PFSK-1 (cell line): Measurements from ENCODE around the gene KIF27.

Source experiments
- FOXP2 ChIP-seq: optimal IDR thresholded peaks from 2 replicates; pipeline ENCODE3; 2011; ENCODE audit warnings: borderline replicate concordance, control low read depth, inconsistent platforms; ENCODE audit not compliant: insufficient read depth; ENCODE audit errors: extremely low read length, extremely low read depth
- POLR2AphosphoS5 ChIP-seq: IDR thresholded peaks from 2 replicates; pipeline ENCODE4 v1.6.1; 2012; ENCODE audit warnings: low read depth, mild to moderate bottlenecking, control low read depth, low read length, moderate library complexity
- SIN3A ChIP-seq: IDR thresholded peaks from 2 replicates; pipeline ENCODE4 v1.6.1; 2012; ENCODE audit warnings: mild to moderate bottlenecking, low read length, moderate library complexity, borderline replicate concordance; ENCODE audit not compliant: insufficient read depth
- TAF1 ChIP-seq: IDR thresholded peaks from 2 replicates; pipeline ENCODE4 v1.6.1; 2012; ENCODE audit warnings: low read length, control low read depth, borderline replicate concordance; ENCODE audit not compliant: insufficient read depth
- TF ChIP-seq, protein P1 (sequence below), 2 experiments: IDR thresholded peaks; 2 replicates each; pipeline versions ENCODE4 v1.6.1 to v1.8.0; 2011 to 2012; ENCODE audit warnings: low read depth in 2 of 2, low read length in 2 of 2, control low read depth in 1 of 2, inconsistent platforms in 1 of 2, mild to moderate bottlenecking in 1 of 2, moderate library complexity in 1 of 2; ENCODE audit not compliant: insufficient read depth in 1 of 2

DNA sequence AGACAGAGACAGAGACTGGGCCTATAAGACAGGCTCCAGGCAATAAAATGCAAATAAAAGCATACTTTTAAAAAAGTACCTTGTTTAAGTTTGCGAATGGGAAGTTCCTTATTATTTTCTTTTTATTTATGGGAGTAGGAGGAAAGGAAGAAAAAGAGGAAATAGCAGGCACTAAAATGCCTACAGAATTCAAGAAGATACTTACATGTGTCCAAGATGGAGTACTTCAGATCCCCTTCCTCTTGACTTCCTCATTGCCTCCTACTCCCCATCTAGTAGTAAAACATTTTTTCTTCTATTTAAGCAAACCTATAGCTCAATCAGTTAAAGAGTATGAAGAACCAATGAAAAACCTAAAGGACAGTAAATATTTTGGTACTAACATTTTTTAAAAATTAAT is 128.5 kb downstream of the KIF27 start:
- TF ChIP-seq, protein P1, sequence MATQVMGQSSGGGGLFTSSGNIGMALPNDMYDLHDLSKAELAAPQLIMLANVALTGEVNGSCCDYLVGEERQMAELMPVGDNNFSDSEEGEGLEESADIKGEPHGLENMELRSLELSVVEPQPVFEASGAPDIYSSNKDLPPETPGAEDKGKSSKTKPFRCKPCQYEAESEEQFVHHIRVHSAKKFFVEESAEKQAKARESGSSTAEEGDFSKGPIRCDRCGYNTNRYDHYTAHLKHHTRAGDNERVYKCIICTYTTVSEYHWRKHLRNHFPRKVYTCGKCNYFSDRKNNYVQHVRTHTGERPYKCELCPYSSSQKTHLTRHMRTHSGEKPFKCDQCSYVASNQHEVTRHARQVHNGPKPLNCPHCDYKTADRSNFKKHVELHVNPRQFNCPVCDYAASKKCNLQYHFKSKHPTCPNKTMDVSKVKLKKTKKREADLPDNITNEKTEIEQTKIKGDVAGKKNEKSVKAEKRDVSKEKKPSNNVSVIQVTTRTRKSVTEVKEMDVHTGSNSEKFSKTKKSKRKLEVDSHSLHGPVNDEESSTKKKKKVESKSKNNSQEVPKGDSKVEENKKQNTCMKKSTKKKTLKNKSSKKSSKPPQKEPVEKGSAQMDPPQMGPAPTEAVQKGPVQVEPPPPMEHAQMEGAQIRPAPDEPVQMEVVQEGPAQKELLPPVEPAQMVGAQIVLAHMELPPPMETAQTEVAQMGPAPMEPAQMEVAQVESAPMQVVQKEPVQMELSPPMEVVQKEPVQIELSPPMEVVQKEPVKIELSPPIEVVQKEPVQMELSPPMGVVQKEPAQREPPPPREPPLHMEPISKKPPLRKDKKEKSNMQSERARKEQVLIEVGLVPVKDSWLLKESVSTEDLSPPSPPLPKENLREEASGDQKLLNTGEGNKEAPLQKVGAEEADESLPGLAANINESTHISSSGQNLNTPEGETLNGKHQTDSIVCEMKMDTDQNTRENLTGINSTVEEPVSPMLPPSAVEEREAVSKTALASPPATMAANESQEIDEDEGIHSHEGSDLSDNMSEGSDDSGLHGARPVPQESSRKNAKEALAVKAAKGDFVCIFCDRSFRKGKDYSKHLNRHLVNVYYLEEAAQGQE (IDR thresholded peaks at IDR 0.05; ENCODE audit: insufficient read depth in 1 of 2, low read depth in 2 of 2, low read length in 2 of 2): no peak
- TF ChIP-seq POLR2AphosphoS5 (no peak), SIN3A (no peak), TAF1 (no peak), FOXP2 (no peak)
